Adrenal gland (tissue), 5 donors: Measurements from ENCODE around the gene MPPED1.

Source experiments
- CTCF ChIP-seq, 6 experiments: fragments of 450-650 bp in 4 of 6; fragments of 200-600 bp in 2 of 6; sonication (generic) in 1 of 6; IDR thresholded peaks; 1 replicate in 5 of 6; 2 replicates in 1 of 6; pipeline versions ENCODE4 v1.5.1 to v1.8.0; 2016 to 2021; ENCODE audit warnings: antibody characterized with exemption in 6 of 6, mild to moderate bottlenecking in 2 of 6, moderate library complexity in 1 of 6
- POLR2A ChIP-seq, 2 donors: fragments of 450-650 bp; IDR thresholded peaks; one replicate each; pipeline ENCODE4 v1.6.1; 2017; ENCODE audit warnings: antibody characterized with exemption in 2 of 2, mild to moderate bottlenecking in 2 of 2, moderate library complexity in 1 of 2
- donor health status: DM: no; HTN: no; CAD: no.

GRCh38 chr22:43381693-43382092, 30.1 kb upstream of the MPPED1 start:
- TF ChIP-seq CTCF (IDR thresholded peaks at IDR 0.05) (no peak), POLR2A (IDR thresholded peaks at IDR 0.05) (no peak)
